ENCODE measurements around the gene TDRKH. TPM values are rescaled to one million over a fixed set of nuclear protein-coding genes. Genes with fewer than 3 reads are reported as not detected.

The TDRKH gene
- total RNA-seq, 1 donor: 1.7 TPM

DNA sequence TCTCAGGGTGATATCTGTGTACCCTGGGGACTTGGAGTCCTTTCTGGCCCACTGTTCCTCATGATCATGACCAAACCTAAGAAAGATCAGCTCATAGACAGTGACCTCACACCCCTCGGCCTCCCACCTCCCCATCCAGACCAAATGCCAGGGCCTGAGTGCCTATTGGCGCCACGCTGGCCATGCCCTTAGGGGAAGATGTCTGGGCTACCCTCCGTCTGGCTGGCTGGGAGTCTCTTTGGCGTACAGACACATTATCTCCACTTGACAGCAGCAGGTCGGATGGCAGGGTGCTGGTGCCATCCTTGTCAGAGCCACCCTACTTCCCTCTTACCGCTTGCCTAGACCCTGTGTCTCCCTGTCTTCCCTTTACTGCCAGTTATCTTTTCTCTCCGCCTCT, 32.9 kb upstream of the TDRKH start:
- H3K4me3 ChIP-seq (ENCODE audit: low read depth, low read length): no peak overlapping the region
- TF ChIP-seq, protein P1, sequence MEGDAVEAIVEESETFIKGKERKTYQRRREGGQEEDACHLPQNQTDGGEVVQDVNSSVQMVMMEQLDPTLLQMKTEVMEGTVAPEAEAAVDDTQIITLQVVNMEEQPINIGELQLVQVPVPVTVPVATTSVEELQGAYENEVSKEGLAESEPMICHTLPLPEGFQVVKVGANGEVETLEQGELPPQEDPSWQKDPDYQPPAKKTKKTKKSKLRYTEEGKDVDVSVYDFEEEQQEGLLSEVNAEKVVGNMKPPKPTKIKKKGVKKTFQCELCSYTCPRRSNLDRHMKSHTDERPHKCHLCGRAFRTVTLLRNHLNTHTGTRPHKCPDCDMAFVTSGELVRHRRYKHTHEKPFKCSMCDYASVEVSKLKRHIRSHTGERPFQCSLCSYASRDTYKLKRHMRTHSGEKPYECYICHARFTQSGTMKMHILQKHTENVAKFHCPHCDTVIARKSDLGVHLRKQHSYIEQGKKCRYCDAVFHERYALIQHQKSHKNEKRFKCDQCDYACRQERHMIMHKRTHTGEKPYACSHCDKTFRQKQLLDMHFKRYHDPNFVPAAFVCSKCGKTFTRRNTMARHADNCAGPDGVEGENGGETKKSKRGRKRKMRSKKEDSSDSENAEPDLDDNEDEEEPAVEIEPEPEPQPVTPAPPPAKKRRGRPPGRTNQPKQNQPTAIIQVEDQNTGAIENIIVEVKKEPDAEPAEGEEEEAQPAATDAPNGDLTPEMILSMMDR (IDR thresholded peaks at IDR 0.05; ENCODE audit: insufficient read depth, low read depth, low read length): no peak
- no peak for DNase-seq (ENCODE audit: low read depth)

DNA sequence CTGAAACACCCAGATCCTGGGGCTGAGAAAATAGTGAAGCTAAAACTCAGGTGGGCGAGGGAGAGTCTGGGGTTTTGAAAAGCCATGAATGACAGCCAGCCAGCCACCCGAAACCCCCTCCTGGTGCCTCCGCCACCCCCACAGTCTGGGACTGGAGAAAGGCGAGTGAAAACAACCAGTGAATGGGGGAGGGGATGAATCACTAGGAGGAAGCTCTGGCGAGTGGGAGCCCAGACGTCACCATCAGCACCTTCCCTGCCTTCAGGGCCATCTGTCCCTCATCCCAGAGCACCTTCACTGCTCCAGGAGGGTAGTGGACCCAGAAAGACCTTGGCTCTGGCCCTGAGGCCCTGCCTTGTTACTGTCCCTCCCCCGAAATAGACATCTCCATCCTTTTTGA, 32.1 kb upstream of the TDRKH start:
- no peak overlapping the region for H3K4me3 ChIP-seq (ENCODE audit: low read depth, low read length)
- DNase-seq (ENCODE audit: low read depth): no peak
- TF ChIP-seq, protein P1 (IDR thresholded peaks at IDR 0.05; ENCODE audit: insufficient read depth, low read depth, low read length): no peak

DNA sequence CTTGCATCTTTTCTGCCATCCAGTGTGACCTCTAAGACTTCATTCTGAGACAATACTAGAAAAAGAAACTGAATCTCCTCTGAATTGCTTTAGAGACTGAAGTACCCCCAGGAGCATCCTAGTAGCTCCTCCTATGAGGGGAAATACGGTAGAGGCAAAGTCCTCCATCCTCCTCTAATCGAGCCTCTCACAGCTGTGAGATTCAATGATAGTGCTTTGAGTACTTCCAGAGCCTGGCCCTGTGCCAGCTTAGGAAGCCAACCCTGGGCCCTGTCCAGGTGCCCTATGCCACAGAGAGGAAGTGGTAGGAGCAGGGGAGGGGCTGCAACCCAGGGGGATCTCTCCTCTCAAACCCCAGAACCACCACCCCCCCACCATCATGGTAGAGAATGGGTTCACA, 30.6 kb upstream of the TDRKH start:
- no peak overlapping the region for H3K4me3 ChIP-seq (ENCODE audit: low read depth, low read length)
- DNase-seq (ENCODE audit: low read depth): no peak
- TF ChIP-seq, protein P1 (IDR thresholded peaks at IDR 0.05; ENCODE audit: insufficient read depth, low read depth, low read length): no peak

DNA sequence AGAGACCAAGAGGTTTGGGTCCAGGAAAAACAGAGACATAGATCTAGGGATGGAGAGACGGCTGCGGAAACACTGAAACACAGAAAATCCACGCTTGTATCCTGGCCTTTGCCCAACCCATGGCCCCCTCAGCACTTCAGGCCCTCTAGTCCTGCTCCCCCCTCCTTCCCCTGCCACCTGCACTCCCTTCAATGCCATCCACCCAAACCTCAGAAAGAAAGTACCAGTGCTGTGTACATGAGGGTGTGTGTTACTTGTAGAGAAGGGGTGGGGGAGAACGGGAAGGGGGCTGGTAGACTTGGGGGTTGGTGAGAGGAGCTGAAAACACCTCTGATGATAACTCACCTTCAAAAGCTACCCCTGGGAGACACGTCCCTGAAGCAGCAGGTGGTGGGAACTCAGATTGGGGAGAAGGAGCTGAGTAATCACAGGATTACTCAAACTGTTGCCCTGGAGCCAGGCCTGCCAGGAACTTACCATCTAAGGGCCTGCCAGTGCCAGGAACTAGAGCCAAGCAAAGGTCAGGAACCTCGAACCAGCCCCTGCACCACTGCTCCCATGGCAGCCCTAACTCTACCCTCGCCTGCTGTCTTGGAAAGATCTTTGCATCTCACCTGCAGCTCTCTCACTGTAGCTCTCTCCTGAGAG, 29.8 kb upstream of the TDRKH start:
- TF ChIP-seq, protein P1 (IDR thresholded peaks at IDR 0.05; ENCODE audit: insufficient read depth, low read depth, low read length): no peak
- no peak overlapping the region for H3K4me3 ChIP-seq (ENCODE audit: low read depth, low read length)
- DNase-seq (ENCODE audit: low read depth): no peak

DNA sequence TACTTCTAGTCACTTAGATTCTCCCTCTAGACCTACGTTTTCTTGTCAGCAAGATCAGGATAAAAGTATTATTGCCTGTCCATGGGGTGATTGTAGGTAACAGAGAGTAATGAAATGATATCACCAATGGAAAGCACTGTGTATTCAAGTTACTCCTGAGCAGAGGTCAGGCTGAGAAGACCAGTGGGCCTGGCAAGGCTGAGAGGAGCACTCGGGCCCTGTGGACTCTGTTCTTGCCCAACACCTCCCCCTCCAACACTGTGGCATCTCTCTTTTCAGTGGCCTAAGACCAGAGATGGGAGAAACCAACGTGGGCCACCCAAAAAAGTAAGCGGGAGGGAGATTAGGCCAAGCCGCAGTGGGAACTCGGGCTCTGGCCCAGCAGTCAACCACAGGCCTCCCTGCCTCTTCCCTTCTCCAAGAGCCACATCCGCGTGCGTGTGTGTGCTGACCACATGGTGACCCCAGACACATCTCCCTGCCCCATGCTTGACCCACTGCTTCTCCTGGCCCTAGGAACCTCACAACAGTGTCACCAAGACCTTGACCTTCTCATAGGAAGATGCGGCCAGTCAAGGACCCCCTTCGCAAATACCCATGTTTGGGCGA, 29.0 kb upstream of the TDRKH start:
- TF ChIP-seq, protein P1 (IDR thresholded peaks at IDR 0.05; ENCODE audit: insufficient read depth, low read depth, low read length): no peak
- no peak for DNase-seq (ENCODE audit: low read depth)
- no peak overlapping the region for H3K4me3 ChIP-seq (ENCODE audit: low read depth, low read length)

DNA sequence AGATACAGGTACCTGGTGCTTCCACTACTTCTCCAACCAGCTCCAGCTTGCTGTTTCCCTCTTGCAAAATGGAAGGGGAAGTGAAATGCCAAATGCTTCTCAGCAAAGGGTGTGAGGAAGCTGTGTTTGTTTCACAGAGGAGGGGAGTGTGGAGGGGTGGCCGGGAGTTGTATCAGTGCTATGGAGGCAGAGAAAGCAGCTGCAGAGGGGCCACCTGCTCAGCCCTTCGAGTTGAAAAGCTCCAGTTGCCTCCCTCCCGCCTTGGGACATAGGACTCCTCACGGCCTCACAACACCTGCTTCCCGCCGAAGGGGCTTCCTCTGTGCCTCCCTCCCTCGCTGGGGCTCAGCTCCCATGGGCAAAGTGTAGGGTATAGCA, 27.0 kb upstream of the TDRKH start:
- no peak overlapping the region for H3K4me3 ChIP-seq (ENCODE audit: low read depth, low read length)
- TF ChIP-seq, protein P1 (IDR thresholded peaks at IDR 0.05; ENCODE audit: insufficient read depth, low read depth, low read length): no peak
- DNase-seq (ENCODE audit: low read depth): no peak
